KMS-11 (cell line): ENCODE data around the gene KRT3.

Experiments used
- H2AFZ ChIP-seq: fragments of 200-600 bp; sonication (generic); 2 replicates; pipeline ENCODE4 v1.6.1; 2016; ENCODE audit warnings: antibody characterized with exemption, mixed run types, low read depth
- H3K27ac ChIP-seq: fragments of 200-600 bp; sonication (generic); 2 replicates; pipeline ENCODE4 v1.6.1; 2016; ENCODE audit warnings: mild to moderate bottlenecking, mixed run types
- H3K27me3 ChIP-seq: fragments of 200-600 bp; sonication (generic); 2 replicates; pipeline ENCODE4 v1.6.1; 2017; ENCODE audit warnings: mild to moderate bottlenecking, low read depth, mixed run types, moderate library complexity; ENCODE audit not compliant: insufficient read depth
- H3K36me3 ChIP-seq: fragments of 200-600 bp; sonication (generic); 2 replicates; pipeline ENCODE4 v1.6.1; 2017; ENCODE audit warnings: mild to moderate bottlenecking, mixed run types; ENCODE audit not compliant: insufficient read depth
- H3K4me1 ChIP-seq: fragments of 200-600 bp; sonication (generic); 2 replicates; pipeline ENCODE4 v1.6.1; 2016; ENCODE audit warnings: mild to moderate bottlenecking, low read depth, mixed run types; ENCODE audit not compliant: poor library complexity, severe bottlenecking
- H3K4me2 ChIP-seq: fragments of 200-600 bp; sonication (generic); 2 replicates; pipeline ENCODE4 v1.7.0; 2016; ENCODE audit warnings: mild to moderate bottlenecking, mixed run types
- H3K4me3 ChIP-seq: fragments of 200-600 bp; sonication (generic); IDR thresholded peaks from 2 replicates; pipeline ENCODE4 v1.6.1; 2017; ENCODE audit warnings: low read depth, low read length, mixed read lengths; ENCODE audit not compliant: insufficient read depth
- H3K79me2 ChIP-seq: fragments of 200-600 bp; sonication (generic); 2 replicates; pipeline ENCODE4 v1.6.1; 2016; ENCODE audit warnings: low read depth, mixed run types; ENCODE audit not compliant: insufficient read depth
- H3K9ac ChIP-seq: fragments of 200-600 bp; sonication (generic); 2 replicates; pipeline ENCODE4 v1.6.1; 2016; ENCODE audit warnings: mild to moderate bottlenecking, mixed run types
- H4K20me1 ChIP-seq: fragments of 200-600 bp; sonication (generic); 2 replicates; pipeline ENCODE4 v1.6.1; 2016; ENCODE audit warnings: mild to moderate bottlenecking, mixed run types; ENCODE audit not compliant: insufficient read depth
- CTCF ChIP-seq: fragments of 200-600 bp; sonication (generic); conservative IDR thresholded peaks from 2 replicates; pipeline ENCODE4 v1.6.1; 2017; ENCODE audit warnings: low read depth, mild to moderate bottlenecking, antibody characterized with exemption, low read length, moderate library complexity, mixed read lengths

Gene KRT3

GRCh38 chr12:52745554-52745953 lies 50.4 kb downstream of the KRT3 start:
- Histone ChIP-seq H3K27ac (no peak overlapping the region), H4K20me1 (no peaks in the 10 kb centered on the region), H3K4me1 (no peaks in the 10 kb centered on the region), H3K27me3 (peaks cover 23% of the 10 kb centered on the region; the same call in 1 of the 2 replicates), H3K36me3 (no peaks in the 10 kb centered on the region), H3K79me2 (no peaks in the 10 kb centered on the region), H3K4me3 (no peak overlapping the region), H3K4me2 (no peak overlapping the region), H2AFZ (no peak overlapping the region), H3K9ac (no peak overlapping the region)
- TF ChIP-seq CTCF, result no peak

- H3K4me1 ChIP-seq, result no peaks in the 10 kb centered on the region
- TF ChIP-seq CTCF, result no peak
- H3K36me3 ChIP-seq, result no peaks in the 10 kb centered on the region
- H3K4me3 ChIP-seq, result no peak overlapping the region
- H4K20me1 ChIP-seq, result no peaks in the 10 kb centered on the region
- no peak overlapping the region for H3K9ac ChIP-seq
- no peak overlapping the region for H2AFZ ChIP-seq
- peaks cover 18% of the 10 kb centered on the region; the same call in 1 of the 2 replicates for H3K27me3 ChIP-seq
- H3K27ac ChIP-seq, result no peak overlapping the region
- H3K4me2 ChIP-seq, result no peak overlapping the region
- H3K79me2 ChIP-seq, result no peaks in the 10 kb centered on the region
Observed at GRCh38 chr12:52744493-52745156, 51.3 kb downstream of the KRT3 start.

GRCh38 chr12:52742822-52743457 lies 53.0 kb downstream of the KRT3 start:
- no peak overlapping the region for H3K27ac ChIP-seq
- H4K20me1 ChIP-seq, result no peaks in the 10 kb centered on the region
- H2AFZ ChIP-seq, result no peak overlapping the region
- H3K4me2 ChIP-seq, result no peak overlapping the region
- no peak for TF ChIP-seq CTCF
- no peaks in the 10 kb centered on the region for H3K36me3 ChIP-seq
- peaks cover 23% of the 10 kb centered on the region; the same call in 1 of the 2 replicates for H3K27me3 ChIP-seq
- no peak overlapping the region for H3K9ac ChIP-seq
- H3K4me3 ChIP-seq, result no peak overlapping the region
- H3K4me1 ChIP-seq, result no peaks in the 10 kb centered on the region
- no peaks in the 10 kb centered on the region for H3K79me2 ChIP-seq

GRCh38 chr12:52742196-52742580 lies 53.7 kb downstream of the KRT3 start:
- Histone ChIP-seq H3K27me3 (peaks cover 20% of the 10 kb centered on the region; the same call in 1 of the 2 replicates), H3K27ac (no peak overlapping the region)
- TF ChIP-seq CTCF, result no peak

More at GRCh38 chr12:52742196-52742580, 53.7 kb downstream of the KRT3 start:
- H3K4me2 ChIP-seq, result no peak overlapping the region
- no peak overlapping the region for H3K9ac ChIP-seq
- H2AFZ ChIP-seq, result no peak overlapping the region
- no peaks in the 10 kb centered on the region for H4K20me1 ChIP-seq
- no peaks in the 10 kb centered on the region for H3K79me2 ChIP-seq
- H3K4me3 ChIP-seq, result no peak overlapping the region
- H3K4me1 ChIP-seq, result no peaks in the 10 kb centered on the region
- H3K36me3 ChIP-seq, result no peaks in the 10 kb centered on the region
